HG03565 (cell line): ENCODE results near the gene HS6ST3.

ENCODE experiments used
- ATAC-seq: cut with Tn5 transposase; IDR thresholded peaks from one replicate; pipeline ENCODE4 v1.9.1; 2021; ENCODE audit warnings: mild to moderate bottlenecking, moderate library complexity; ENCODE audit not compliant: unreplicated experiment

The HS6ST3 gene

DNA sequence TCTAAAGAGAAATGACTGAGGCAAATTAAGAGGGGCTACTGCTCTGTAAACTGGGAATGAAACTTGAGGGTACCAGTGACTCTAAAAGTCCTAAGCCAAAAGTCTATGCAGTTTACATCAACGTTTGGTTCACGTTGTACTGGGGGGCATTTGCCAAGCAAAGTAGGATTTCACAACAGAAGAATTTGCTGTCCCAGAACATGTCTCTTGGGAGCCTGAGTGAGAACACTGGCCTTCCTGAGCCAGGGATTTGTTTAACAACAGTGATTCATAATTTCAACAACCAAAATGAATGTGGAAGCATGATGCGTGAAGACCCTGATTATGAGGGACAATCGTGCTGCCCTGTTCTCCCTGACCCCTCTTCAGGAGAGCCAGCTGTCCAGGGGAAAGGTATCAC is 726.4 kb downstream of the HS6ST3 start:
- no peak for ATAC-seq

DNA sequence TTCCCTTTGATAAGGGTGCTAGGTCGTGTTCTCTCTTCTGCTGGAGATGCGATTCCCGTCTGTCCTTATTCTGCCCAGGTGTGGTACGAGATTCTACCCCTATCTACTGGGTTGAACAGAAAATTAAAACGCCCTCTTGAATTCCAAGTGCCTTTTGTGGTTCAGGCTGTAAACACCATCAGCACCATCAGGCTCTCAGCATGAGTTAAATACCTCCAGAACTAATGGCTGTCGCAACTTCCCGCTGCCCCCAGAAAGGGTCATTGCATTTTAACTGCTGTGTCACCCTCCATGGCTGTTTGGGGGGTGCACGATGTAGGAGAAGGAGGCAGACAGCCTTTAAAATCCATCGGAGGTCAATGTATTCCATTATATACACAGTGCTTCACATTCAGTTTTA is 727.0 kb downstream of the HS6ST3 start:
- no peak for ATAC-seq

DNA sequence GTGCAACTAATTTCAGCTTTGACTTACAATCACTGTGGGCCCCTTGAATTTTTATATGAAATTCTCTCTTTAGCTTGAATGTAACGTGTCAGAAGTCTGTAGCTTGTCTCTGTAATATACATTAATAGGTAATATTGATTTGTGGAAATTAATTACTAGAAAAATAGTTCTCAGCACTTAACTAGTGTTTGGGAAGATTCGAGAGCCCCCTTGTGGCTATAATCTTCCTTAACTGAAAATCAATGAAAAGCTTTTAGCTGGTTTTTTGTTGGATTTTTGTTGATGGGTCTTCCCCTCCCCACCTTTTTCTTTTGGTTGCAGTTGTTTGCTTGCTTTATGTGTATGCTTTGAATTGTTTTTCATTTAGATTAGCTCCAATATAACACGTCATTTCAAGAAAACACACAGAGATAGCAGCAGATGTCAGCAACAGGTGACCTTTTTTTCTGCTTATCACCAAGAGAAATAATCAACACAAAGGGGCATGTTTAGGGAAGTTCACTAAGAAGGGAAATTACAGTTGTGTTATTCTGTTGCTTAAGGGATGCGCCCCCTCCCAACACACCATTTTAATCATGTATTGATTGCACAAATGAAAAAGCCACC is 727.5 kb downstream of the HS6ST3 start:
- no peak for ATAC-seq

DNA sequence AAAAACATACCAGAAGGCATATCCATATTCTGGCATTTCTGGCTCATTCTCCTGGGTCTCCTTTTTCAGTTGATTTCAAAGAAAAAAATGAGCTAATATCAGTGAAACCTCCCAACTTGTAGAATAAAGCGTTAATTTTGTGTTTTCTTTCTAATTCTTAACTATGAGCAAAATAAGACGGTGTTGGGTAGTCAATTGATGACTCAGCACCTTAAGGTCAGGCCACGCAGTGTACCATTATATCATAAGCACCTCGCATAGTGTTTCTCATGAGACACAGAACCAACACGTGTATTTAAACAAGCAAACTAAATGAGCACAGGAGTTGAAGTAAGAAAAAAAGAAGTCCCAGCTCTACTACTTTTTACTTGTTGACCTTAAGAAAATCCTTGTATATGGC is 729.5 kb downstream of the HS6ST3 start:
- ATAC-seq = no peak

DNA sequence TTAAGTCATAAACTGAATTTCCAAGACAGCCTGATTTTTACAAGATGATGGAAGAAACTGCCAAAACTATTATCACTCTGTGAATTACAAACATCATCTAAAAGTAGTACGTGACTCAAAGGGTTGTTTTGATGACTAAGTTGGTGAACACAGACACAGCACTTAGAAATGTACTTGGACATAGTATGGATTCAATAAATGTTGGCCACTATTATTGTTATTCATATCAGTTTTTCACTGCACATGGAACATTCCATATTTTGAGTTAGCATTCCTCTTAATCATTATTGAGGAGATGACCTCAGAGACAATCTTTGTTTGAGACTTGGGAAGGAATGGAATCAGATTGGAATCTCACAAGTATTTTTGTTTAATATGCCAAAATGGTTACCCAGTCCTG is 731.5 kb downstream of the HS6ST3 start:
- no peak for ATAC-seq

DNA sequence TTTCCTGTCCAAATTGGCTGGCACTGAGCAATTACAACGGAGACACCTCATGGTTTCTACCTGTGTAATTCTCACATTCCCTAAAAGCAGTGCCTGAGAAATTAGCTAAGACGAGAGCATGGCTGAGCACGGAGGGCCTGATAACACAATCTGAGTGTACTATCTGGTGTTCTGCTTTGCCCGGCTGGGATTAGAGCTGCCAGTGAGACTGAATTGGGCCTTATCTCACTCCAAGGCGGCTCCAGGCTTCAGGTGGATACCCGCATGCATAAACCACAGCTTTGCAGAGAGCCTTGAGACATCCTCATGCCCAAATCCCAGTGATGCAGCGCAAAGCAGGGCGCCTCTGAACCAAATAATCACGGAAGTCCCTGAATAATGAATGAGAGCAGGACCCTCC is 732.1 kb downstream of the HS6ST3 start:
- ATAC-seq = no peak

DNA sequence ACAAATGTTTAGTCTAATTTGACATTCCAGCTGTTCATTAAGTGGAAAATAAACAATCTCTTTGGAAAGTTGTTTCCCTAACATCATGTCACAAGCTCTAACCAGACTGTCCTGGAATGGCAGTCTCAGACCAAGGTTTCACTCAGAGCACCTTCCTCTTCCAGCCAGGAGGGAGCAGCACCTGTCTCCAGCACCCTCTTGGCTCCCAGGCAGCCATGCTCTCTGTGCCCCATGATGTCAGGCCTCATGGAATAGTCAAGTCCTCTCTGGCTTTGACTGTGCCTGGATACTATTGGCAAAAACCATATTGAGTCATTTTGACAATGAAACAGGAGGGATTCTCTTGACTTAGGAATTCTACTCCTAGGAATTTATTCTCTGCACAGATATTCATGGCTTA is 733.0 kb downstream of the HS6ST3 start:
- ATAC-seq = no peak

DNA sequence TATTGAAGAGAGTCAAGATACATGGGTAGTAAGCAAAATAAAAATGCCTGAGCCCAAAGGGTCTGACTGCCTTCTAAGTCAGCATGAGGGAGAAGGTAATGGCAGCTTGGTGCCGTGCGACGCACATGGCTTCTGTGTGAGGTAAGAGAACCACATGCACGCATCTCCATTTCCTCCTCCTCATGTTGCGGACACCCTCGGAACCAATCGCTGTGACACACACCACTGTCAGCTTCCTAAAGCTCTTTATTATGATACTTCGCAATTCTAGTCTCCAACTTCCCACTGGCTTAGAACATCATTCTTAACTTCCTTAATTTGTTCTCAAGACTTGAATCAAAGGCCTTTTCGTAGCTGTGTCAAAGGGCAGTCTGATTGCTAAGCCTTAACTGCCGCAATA is 734.2 kb downstream of the HS6ST3 start:
- ATAC-seq = no peak

DNA sequence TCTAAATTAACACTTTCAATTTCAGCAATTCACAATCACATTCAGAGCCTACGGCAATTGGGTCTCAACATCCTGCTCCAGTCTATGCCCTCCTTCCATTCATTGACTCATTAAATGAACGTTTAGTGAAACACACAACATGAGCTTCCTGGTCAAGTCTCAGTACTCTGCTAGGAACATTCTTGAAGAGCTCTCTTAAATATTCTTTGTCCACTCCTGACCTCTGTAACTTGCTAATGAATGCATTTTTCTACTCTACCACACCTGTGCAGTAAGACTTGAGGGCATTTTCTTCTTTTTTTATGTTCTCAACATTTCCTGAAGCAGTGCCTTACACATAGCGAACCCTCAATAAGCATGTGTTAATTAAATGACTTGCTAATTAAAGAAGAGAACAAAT is 735.7 kb downstream of the HS6ST3 start:
- ATAC-seq = no peak

DNA sequence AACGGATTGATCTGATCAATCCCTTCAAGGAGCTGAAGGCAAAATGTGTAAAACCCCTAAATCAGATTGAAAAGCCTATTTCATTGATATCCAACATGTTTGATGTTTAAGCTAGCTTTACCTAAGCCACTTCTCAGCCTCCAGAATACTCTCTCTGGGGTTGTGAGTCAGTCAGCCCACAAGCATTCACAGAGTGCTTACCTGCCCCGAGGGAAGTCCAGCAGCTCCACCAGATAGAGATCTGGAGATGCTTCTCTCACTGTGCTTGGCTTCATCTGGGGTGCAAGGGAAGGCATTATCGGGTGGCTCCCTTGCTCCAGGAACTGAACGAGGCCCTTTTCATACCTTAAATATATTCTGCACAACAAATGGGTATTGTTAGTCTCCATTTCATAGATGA is 744.7 kb downstream of the HS6ST3 start:
- no peak for ATAC-seq

DNA sequence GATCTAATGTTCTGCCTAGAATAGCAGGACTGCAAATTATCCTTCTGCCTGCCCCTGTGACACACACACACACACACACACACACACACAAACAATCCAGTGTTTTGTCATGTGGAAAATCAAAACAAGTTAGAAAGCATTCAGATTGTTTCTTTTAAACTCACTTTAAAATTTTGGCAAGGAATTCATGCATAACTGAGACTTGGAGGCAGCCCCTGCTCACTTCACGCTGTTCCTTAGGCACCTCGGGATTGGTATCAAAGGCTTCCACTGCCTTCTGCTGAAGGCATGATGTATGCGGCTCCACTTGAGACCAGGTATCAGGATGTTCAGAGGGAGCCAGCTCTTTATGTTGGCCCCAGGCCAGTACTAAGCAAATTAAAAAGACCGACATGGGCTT is 745.6 kb downstream of the HS6ST3 start:
- ATAC-seq = no peak

DNA sequence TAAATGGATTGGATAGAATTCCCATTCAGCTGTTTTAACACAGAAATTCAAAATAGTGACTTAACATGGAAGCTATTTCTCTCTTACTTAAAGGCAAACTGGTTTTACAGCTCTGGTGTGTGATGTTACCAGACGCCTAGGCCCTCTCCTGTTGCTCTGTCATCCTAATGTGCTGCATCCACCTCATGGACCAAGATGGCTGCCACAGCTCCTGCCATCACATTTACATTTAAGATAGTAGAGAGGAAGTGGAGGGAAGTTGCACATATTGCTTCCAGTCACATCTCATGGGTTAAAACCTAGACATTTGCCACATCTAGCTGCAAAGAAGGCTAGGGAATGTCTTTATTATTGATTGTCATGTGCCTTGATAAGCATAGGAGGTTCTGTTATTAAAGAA is 746.8 kb downstream of the HS6ST3 start:
- no peak for ATAC-seq

DNA sequence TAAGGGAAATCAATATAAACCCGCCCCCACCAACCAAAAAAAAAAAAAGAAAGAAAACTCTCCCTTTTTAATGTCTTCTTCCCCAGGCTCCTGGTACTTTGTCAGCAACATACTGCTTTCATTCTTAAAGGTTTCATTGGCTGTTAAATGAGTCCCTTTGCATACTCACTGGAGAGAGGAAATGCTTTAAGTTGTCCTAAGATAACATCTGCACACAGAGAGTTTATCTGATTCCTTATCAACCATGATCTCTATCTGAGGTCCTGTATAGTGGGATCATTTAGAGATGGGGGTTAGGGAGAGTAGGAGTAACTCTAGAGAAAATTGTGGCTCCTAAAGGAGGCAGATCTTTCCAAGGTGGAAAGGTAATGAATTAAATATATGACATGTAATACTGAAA is 747.9 kb downstream of the HS6ST3 start:
- no peak for ATAC-seq

DNA sequence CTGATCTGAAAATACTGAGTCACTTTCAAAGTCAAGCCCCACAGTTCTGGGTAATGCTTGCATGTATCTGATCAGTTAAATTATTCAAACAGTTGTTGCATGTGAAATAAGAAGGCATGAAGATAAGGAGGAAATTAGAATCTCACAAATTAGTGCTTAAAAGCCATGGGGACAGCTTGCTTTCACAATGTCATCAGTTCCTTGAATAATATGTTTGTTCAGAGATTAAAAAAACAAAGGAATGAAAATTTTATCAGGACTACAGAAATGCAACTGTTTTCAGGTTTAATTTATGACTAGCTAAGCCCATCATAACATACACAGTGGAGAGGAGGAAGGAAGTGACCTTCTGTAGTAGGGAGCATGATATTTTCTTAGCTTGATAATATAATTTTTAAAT is 754.3 kb downstream of the HS6ST3 start:
- ATAC-seq = no peak

DNA sequence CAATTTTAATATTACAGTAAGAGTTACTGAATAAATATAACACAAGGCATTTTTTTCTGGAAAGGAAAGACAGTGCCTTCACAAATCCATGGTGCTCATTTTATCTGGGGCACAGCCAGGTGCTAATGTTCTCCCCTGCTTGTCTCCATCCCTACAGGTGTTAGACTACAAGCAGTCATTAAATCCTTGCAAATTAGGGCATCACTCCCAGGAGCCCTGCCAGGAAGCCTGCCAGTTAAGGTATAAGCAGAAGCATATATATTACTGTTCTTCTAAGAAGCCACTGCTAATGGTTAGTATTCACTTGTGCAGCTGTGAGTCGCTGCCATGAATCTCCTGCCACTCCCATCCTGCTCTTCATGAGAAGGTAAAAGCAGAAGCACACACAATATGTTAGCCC is 754.7 kb downstream of the HS6ST3 start:
- no peak for ATAC-seq

DNA sequence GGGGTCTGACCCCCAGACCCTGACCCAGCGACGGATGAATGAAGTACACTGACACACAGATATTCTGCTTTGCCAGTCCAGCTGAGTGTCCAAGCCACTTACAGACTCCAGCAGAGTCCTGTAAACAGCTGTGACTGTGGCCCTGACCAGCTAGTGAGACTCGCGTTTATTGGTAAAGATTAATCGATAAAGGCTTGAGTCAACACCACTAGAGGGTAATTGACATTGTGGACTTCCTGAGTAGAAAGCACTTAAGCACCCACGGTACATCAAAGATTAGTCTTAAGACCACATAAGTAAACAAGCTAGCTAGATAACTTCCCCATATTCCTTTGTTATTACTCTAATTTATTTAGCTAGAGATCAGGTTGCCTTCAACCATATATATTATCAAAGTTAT is 758.4 kb downstream of the HS6ST3 start:
- ATAC-seq = no peak

DNA sequence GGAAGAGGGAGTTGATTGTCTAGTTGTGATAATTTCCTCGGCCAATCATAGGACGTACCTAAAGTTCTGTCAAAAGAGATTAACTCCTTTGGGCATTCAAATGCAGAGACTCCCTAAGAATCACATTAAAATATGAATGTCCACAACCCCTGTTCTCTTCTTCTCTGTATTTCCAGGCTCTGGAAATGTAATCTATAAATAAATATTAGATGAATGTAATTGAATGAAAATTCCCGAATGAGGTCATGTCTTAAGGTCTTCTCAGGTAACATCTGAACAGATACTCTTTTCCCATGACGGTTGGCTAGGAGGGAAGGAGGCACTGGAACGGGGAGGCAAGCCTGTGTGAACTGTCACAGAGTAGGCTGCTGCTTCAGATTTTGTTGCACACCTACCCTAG is 759.2 kb downstream of the HS6ST3 start:
- ATAC-seq = no peak

DNA sequence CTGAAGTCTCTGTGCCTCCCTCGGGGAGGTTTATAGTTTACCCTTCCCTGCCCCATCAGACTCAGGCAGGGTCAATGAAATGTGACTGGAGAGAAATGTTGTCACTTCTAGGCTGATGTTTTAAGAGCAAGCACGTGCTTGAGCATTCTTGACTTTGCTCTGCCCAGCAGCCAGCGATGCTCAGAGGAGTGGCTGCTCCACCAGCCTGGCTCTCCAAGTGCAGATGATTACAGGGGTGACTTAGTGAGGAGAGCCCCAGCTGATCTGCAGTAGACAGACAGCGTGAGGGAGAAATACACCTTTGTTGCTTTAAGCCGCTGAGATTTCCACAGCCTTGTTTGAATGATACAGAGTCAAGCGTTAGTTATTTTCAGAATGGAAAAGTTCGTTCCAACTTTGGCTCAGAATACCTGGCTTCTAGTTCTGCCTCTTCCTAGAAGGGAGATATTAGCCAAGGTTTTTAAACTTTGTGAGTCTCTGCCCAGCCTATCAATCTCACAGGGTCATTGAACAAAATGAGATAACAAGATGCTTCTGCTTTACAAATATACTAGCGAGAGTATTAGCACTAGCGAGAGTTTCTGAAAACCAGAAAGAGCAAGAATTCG is 760.7 kb downstream of the HS6ST3 start:
- no peak for ATAC-seq

DNA sequence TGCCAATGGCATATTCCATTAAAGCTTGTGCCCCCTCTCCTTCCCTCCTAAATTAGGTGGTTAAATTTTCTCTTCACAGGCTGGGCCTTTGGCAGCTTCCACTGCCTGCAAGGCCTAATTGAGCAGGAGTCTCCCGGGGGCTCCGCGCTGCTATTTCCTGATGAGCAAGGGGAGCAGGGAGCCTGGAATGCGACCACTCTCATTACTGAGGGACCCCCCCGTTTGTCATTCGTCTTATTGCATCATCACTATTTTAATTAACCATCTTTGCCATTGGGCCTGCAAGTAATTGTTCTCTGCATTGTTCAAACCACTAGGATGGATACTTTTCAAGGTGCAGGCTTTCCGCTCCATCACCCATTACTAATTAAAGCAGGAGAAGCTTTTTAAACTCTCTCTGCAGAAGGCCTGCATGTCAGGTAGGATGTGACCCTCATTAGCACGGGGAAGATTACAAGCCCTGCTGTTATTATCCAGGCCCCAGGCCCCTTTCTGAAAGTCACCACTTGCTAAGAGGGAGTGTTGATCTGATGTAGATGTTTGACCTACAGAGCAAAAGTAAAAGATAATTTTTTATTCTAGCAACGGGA is 762.0 kb downstream of the HS6ST3 start:
- no peak for ATAC-seq

DNA sequence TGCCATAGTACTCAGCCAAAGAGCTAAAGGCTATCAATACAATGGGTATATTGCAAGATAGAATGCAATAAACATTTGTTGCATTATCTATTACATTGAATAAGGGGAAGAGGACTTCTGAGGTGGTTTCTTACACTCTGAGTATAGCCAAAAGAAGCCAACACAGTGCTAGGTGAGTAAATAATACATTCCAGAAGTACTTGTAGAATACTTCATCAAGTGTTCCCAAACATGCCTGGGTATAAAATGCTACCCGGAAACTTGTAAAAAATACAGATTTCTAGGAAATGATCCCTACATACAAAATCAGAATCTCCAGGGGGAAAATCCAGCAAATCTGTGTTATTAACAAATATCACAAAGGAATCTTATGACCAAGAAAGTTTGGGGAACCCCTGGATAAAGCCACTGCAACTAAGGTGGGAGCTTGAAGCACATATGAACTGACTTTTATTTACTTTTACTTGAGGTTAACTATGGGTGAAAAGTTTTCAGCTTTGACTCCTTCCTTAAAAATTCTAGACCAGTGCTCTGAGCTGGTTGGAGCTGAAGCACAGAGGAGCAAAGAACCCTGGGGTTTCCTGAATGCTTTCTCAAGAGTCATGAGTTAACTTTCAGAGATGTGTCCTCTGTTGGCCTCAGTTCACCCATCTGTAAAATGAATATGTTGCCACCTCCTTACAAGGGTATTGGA is 768.4 kb downstream of the HS6ST3 start:
- ATAC-seq = no peak

DNA sequence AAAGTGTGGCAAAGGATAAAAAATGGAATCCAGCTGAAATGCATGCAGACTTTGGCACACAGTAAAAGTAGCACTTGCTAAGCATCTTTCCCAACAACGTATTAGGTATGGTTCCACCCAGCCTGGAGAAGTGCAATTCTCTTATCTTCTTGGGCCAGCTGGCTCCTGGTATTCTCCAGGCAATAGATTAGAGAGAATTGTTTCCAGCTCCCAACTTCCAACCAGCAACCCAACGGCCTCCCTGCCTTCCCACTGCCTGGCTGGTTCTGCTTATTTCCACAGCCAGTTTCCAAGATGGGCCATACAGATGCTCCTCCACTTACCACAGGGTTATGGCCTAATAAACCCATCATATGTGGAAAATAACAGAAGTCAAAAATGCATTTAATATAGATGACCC is 771.0 kb downstream of the HS6ST3 start:
- ATAC-seq = no peak

DNA sequence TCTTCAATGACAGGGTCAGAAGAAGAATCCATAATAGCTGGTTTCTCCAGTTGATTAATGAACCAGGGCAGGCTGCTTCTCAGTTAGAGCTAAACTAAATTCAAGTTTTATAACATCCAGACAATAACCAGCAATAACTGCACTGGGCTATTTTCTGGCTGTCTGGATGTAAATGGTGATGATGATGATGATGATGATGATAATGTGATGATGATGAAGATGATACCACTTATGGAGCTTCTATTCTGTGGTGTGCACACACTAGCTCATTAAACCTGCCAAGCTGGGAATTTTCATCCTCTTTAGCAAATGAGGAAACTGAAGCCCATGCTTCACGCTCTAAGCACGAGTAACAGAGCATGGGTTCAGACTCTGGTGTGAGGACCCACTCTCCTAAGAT is 772.2 kb downstream of the HS6ST3 start:
- ATAC-seq = no peak
